H9 (cell line): ENCODE data around the gene ZNF383. TPM values are rescaled to one million over a fixed set of nuclear protein-coding genes. Genes with fewer than 3 reads are reported as not detected.

ENCODE experiments used
- DNase-seq: peaks from one replicate; pipeline ENCODE4 v3.0.0-alpha.2; 2017
- H2AFZ ChIP-seq: one replicate; pipeline ENCODE4 v1.6.1; 2013; ENCODE audit warnings: mild to moderate bottlenecking, low read length, control low read depth, moderate library complexity
- H2AK5ac ChIP-seq: 2 replicates; pipeline ENCODE4 v1.6.1; 2013; ENCODE audit warnings: low read length, control low read depth, mixed read lengths; ENCODE audit not compliant: insufficient read length
- H2BK120ac ChIP-seq: one replicate; pipeline ENCODE4 v1.6.1; 2013; ENCODE audit warnings: low read depth, mild to moderate bottlenecking, low read length, control low read depth, inconsistent platforms; ENCODE audit not compliant: poor library complexity, severe bottlenecking
- H2BK12ac ChIP-seq: 2 replicates; pipeline ENCODE4 v1.6.1; 2013; ENCODE audit warnings: low read length, control low read depth, mixed read lengths, low read depth; ENCODE audit not compliant: insufficient read length
- H2BK15ac ChIP-seq: 2 replicates; pipeline ENCODE4 v1.6.1; 2013; ENCODE audit warnings: low read depth, low read length, control low read depth
- H2BK20ac ChIP-seq: one replicate; pipeline ENCODE4 v1.6.1; 2013; ENCODE audit warnings: low read depth, mild to moderate bottlenecking, low read length, control low read depth, inconsistent platforms; ENCODE audit not compliant: poor library complexity, severe bottlenecking
- H2BK5ac ChIP-seq: 2 replicates; pipeline ENCODE4 v1.6.1; 2013; ENCODE audit warnings: low read length, control low read depth, mixed read lengths; ENCODE audit not compliant: insufficient read length
- H3K14ac ChIP-seq: 2 replicates; pipeline ENCODE4 v1.6.1; 2013; ENCODE audit warnings: low read length, control low read depth; ENCODE audit not compliant: insufficient read depth
- H3K18ac ChIP-seq: 2 replicates; pipeline ENCODE4 v1.6.1; 2013; ENCODE audit warnings: low read depth, mild to moderate bottlenecking, mixed read lengths, low read length, control low read depth; ENCODE audit not compliant: insufficient read length
- H3K23ac ChIP-seq: 2 replicates; pipeline ENCODE4 v1.6.1; 2013; ENCODE audit warnings: low read length, control low read depth, mixed read lengths, low read depth; ENCODE audit not compliant: insufficient read length
- H3K23me2 ChIP-seq: 2 replicates; pipeline ENCODE4 v1.6.1; 2013; ENCODE audit warnings: low read depth, mild to moderate bottlenecking, mixed read lengths, low read length, control low read depth; ENCODE audit not compliant: insufficient read length, poor library complexity, severe bottlenecking
- H3K27ac ChIP-seq: 2 replicates; pipeline ENCODE4 v1.5.1; 2013; ENCODE audit warnings: low read length, control low read depth, mixed read lengths, low read depth; ENCODE audit not compliant: insufficient read length
- H3K27me3 ChIP-seq: 2 replicates; pipeline ENCODE4 v1.6.1; 2013; ENCODE audit warnings: low read length, control low read depth, inconsistent platforms; ENCODE audit not compliant: insufficient read depth
- H3K4ac ChIP-seq: 2 replicates; pipeline ENCODE4 v1.6.1; 2013; ENCODE audit warnings: low read depth, mild to moderate bottlenecking, control low read depth, inconsistent platforms, low read length, moderate library complexity
- H3K4me1 ChIP-seq: 2 replicates; pipeline ENCODE4 v1.6.1; 2013; ENCODE audit warnings: low read length, control low read depth, inconsistent platforms; ENCODE audit not compliant: insufficient read depth
- H3K4me2 ChIP-seq: 2 replicates; pipeline ENCODE4 v1.6.1; 2013; ENCODE audit warnings: low read length, control low read depth, mixed read lengths; ENCODE audit not compliant: insufficient read length, insufficient read depth
- H3K56ac ChIP-seq: 2 replicates; pipeline ENCODE4 v1.6.1; 2013; ENCODE audit warnings: low read depth, mild to moderate bottlenecking, mixed read lengths, low read length, control low read depth; ENCODE audit not compliant: insufficient read length
- H3K79me1 ChIP-seq: 2 replicates; pipeline ENCODE4 v1.6.1; 2013; ENCODE audit warnings: low read depth, mild to moderate bottlenecking, moderate library complexity, low read length, control low read depth, inconsistent platforms; ENCODE audit not compliant: insufficient read depth, poor library complexity, severe bottlenecking
- H3K79me2 ChIP-seq: 2 replicates; pipeline ENCODE4 v1.6.1; 2013; ENCODE audit warnings: low read length, control low read depth, inconsistent platforms; ENCODE audit not compliant: insufficient read depth
- H3K9ac ChIP-seq: 2 replicates; pipeline ENCODE4 v1.6.1; 2013; ENCODE audit warnings: low read length, control low read depth, mixed read lengths; ENCODE audit not compliant: insufficient read length; ENCODE audit errors: extremely low read depth
- H3K9me3 ChIP-seq: one replicate; pipeline ENCODE4 v1.6.1; 2013; ENCODE audit warnings: low read depth, low read length, inconsistent platforms; ENCODE audit not compliant: control insufficient read depth
- H3T11ph ChIP-seq: one replicate; pipeline ENCODE4 v1.6.1; 2013; ENCODE audit warnings: mild to moderate bottlenecking, low read length, control low read depth, inconsistent platforms
- H4K20me1 ChIP-seq: one replicate; pipeline ENCODE4 v1.6.1; 2013; ENCODE audit not compliant: control insufficient read depth, insufficient read length, insufficient read depth
- H4K5ac ChIP-seq: 2 replicates; pipeline ENCODE4 v1.6.1; 2013; ENCODE audit warnings: low read depth, mild to moderate bottlenecking, mixed read lengths, low read length, control low read depth; ENCODE audit not compliant: insufficient read length
- H4K8ac ChIP-seq: replicated peaks from 2 replicates; pipeline ENCODE4 v1.6.1; 2013; ENCODE audit warnings: low read length, control low read depth, mixed read lengths, low read depth; ENCODE audit not compliant: insufficient read length
- H4K91ac ChIP-seq: 2 replicates; pipeline ENCODE4 v1.6.1; 2013; ENCODE audit warnings: low read depth, mild to moderate bottlenecking, moderate library complexity, mixed read lengths, low read length, control low read depth; ENCODE audit not compliant: insufficient read length
- H3K27ac Mint-ChIP-seq, 3 experiments: 2 replicates in 2 of 3; 3 replicates in 1 of 3; pipeline ENCODE4 v1.8.0; 2020 to 2021; ENCODE audit warnings: mixed read lengths in 3 of 3, mild to moderate bottlenecking in 1 of 3, moderate library complexity in 1 of 3
- H3K27me3 Mint-ChIP-seq: 2 replicates; pipeline ENCODE4 v1.8.0; 2021; ENCODE audit warnings: low read depth, mild to moderate bottlenecking, moderate library complexity, mixed read lengths
- H3K36me3 Mint-ChIP-seq, 3 experiments: 2 replicates in 2 of 3; 3 replicates in 1 of 3; pipeline ENCODE4 v1.8.0; 2020 to 2021; ENCODE audit warnings: low read depth in 3 of 3, mixed read lengths in 3 of 3; ENCODE audit not compliant: insufficient read depth in 1 of 3
- H3K4me1 Mint-ChIP-seq, 2 experiments: 2 replicates each; pipeline ENCODE4 v1.8.0; 2020; ENCODE audit warnings: mixed read lengths in 2 of 2
- H3K4me3 Mint-ChIP-seq, 2 experiments: 2 replicates in 1 of 2; 3 replicates in 1 of 2; pipeline ENCODE4 v1.8.0; 2020 to 2021; ENCODE audit warnings: mild to moderate bottlenecking in 2 of 2, mixed read lengths in 2 of 2, moderate library complexity in 1 of 2
- H3K9me3 Mint-ChIP-seq, 2 experiments: 2 replicates in 1 of 2; 3 replicates in 1 of 2; pipeline ENCODE4 v1.8.0; 2020; ENCODE audit warnings: mild to moderate bottlenecking in 2 of 2, mixed read lengths in 2 of 2, moderate library complexity in 1 of 2
- WGBS: extraction: QIAGEN DNeasy Blood & Tissue Kit; methylation state at CpG from one replicate; pipeline ENCODE4 v1.1.7; 2013; ENCODE audit warnings: missing lambda C conversion rate, low lambda C conversion rate, mixed read lengths; ENCODE audit not compliant: insufficient read length; ENCODE audit errors: extremely low coverage; 5-methylcytosine and 5-hydroxymethylcytosine counted together
- total RNA-seq: library from RNA; stranded (reverse); gene quantifications from 2 replicates; pipeline ENCODE4 v1.2.1, GENCODE V29; 2021
- TF ChIP-seq, protein P1 (sequence below): fragments of 200-600 bp; sonication (generic); conservative IDR thresholded peaks from 3 replicates; pipeline ENCODE4 v1.8.0; 2021; ENCODE audit warnings: antibody characterized with exemption, mild to moderate bottlenecking

Gene ZNF383
- total RNA-seq, 1 experiment from 2014 or later = 5.7 TPM

- Histone ChIP-seq H2BK15ac (no peak overlapping the region), H3K23me2 (no peaks in the 10 kb centered on the region), H3K27me3 (no peaks in the 10 kb centered on the region), H2BK20ac (no peak overlapping the region), H3K56ac (no peak overlapping the region), H3K27ac (no peak overlapping the region), H3K79me2 (no peaks in the 10 kb centered on the region), H2BK12ac (no peak overlapping the region), H2AK5ac (no peak overlapping the region), H3K4ac (no peak overlapping the region), H3K14ac (no peak overlapping the region), H3K18ac (no peak overlapping the region), H3K79me1 (no peaks in the 10 kb centered on the region), H3K23ac (no peak overlapping the region), H3T11ph (no peak overlapping the region), H2BK5ac (no peak overlapping the region), H4K20me1 (no peaks in the 10 kb centered on the region), H4K5ac (no peak overlapping the region), H2BK120ac (no peak overlapping the region), H2AFZ (no peak overlapping the region), H4K8ac (no peak overlapping the region), H4K91ac (no peak overlapping the region), H3K9ac (no peak overlapping the region), H3K9me3 (peaks cover 4% of the 10 kb centered on the region), H3K4me2 (no peak overlapping the region), H3K4me1 (no peaks in the 10 kb centered on the region)
- no peak overlapping the region for H3K4me3 Mint-ChIP-seq
- no peaks in the 10 kb centered on the region for H3K27me3 Mint-ChIP-seq
- peaks cover 32 to 56% of the 10 kb centered on the region in 2 experiments for H3K9me3 Mint-ChIP-seq
- no peaks in the 10 kb centered on the region for H3K4me1 Mint-ChIP-seq
- no CpG with 5 or more reads among the region's 2 CpGs for WGBS
- TF ChIP-seq, protein P1, sequence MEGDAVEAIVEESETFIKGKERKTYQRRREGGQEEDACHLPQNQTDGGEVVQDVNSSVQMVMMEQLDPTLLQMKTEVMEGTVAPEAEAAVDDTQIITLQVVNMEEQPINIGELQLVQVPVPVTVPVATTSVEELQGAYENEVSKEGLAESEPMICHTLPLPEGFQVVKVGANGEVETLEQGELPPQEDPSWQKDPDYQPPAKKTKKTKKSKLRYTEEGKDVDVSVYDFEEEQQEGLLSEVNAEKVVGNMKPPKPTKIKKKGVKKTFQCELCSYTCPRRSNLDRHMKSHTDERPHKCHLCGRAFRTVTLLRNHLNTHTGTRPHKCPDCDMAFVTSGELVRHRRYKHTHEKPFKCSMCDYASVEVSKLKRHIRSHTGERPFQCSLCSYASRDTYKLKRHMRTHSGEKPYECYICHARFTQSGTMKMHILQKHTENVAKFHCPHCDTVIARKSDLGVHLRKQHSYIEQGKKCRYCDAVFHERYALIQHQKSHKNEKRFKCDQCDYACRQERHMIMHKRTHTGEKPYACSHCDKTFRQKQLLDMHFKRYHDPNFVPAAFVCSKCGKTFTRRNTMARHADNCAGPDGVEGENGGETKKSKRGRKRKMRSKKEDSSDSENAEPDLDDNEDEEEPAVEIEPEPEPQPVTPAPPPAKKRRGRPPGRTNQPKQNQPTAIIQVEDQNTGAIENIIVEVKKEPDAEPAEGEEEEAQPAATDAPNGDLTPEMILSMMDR = no peak
- H3K27ac Mint-ChIP-seq = no peak overlapping the region
- DNase-seq = no peak
- peaks cover 43 to 60% (median 56%) of the 10 kb centered on the region in 3 experiments for H3K36me3 Mint-ChIP-seq
Observed at GRCh38 chr19:37226248-37226647, 8.2 kb downstream of the ZNF383 start.
